GM12892 (cell line): Measurements from ENCODE around the gene VIPR2.
"Not testable (repeated sequence)": the region's sequence is repeated elsewhere in the genome, so short reads cannot be mapped to it uniquely, and the experiment has no call there.

ENCODE experiments used
- DNase-seq: peaks from one replicate; pipeline ENCODE4 v3.0.0; 2011; ENCODE audit not compliant: insufficient read length
- FAIRE-seq: peaks from 2 replicates; lab custom pipeline; 2011; peaks lifted over from hg19 to GRCh38; lab: Jason Lieb, UNC
- POLR2A ChIP-seq: IDR thresholded peaks from 2 replicates; pipeline ENCODE4 v1.6.1; 2011; ENCODE audit warnings: low read depth, low read length, control low read depth
- POLR2AphosphoS5 ChIP-seq: IDR thresholded peaks from 2 replicates; pipeline ENCODE4 v1.6.1; 2011; ENCODE audit warnings: low read depth, low read length, control low read depth
- TAF1 ChIP-seq: IDR thresholded peaks from 2 replicates; pipeline ENCODE4 v1.6.1; 2011; ENCODE audit warnings: low read depth, mild to moderate bottlenecking, control low read depth, low read length, borderline replicate concordance

Gene VIPR2

DNA sequence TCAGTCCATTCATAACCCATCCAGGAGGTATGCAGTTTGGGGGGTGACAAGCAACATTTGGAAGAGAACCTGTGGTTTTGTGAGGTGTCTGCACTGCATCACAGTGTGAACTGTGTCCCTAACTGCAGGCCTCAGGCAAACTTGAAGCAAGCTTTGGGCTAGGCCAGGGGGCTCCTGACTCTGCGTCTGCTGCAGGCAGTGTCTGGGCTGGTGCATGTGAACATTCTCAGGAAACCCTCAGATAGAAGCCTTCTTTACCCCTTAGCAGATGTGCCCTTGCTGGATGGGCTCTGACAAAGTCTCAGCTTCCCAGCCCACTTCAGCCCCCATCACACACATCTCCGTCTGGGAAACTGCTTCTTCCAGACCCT, 61.0 kb downstream of the VIPR2 start:
- no peak for FAIRE-seq
- DNase-seq: no peak
- TF ChIP-seq POLR2AphosphoS5 (no peak), POLR2A (no peak), TAF1 (no peak)

DNA sequence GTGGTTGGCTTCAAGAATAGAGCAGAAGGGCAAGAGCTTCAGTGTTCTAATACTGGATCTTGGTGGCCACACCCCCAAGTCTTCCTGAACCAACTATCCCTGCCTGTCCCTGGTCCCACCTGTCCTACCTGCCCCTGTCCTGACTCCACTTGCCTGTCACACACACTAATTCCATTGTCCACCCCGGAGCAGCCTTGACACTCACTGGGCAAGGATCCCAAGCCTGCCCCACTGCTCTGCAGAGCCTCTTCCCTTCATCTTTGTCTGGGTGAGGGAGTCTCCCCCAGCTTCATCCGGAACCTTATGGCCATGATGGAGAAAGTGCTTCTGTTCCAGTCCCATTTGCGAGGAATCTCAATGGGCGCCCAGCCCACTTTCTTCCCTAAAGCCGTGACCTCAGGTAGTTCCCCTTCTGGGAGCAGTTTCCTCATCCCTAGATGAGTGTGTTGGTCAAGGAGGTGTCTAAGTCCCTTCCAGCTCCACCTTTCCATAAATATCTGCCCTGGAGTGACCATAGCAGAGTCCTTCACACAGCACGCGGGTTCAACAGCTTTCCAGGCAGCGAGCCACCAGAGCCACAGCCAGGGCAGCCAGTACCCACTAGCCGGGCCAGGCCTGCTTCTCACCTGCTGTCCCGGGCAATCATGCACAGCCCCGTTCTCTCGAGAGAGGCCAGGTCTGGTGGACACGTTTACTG, 61.5 kb downstream of the VIPR2 start:
- no peak for DNase-seq
- FAIRE-seq: no peak
- no peak for TF ChIP-seq POLR2A
- no peak for TF ChIP-seq TAF1
- TF ChIP-seq POLR2AphosphoS5: no peak

DNA sequence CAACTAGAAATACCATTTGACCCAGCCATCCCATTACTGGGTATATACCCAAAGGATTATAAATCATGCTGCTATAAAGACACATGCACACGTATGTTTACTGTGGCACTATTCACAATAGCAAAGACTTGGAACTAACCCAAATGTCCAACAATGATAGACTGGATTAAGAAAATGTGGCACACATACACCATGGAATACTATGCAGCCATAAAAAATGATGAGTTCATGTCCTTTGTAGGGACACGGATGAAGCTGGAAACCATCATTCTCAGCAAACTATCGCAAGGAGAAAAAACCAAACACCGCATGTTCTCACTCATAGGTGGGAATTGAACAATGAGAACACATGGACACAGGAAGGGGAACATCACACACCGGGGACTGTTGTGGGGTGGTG, 62.6 kb downstream of the VIPR2 start:
- not testable (repeated sequence) for DNase-seq, FAIRE-seq

DNA sequence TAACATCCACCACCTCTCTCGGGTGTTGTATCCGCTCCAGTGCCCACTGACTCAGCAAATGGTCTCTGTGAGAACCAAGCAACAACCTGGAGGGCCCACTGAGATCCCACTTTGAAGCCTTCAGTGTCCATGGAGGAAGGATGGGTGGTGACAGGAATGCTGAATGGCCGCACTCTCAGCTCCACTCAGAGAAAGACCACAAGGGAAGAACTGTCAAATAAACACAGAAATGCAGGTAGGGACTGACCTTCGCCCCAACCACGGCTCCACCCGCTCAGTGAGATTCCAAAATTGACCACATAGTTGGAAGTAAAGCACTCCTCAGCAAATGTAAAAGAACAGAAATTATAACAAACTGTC, 65.8 kb downstream of the VIPR2 start:
- DNase-seq: no peak
- TF ChIP-seq POLR2AphosphoS5 (no peak), TAF1 (no peak), POLR2A (no peak)
- FAIRE-seq: no peak

DNA sequence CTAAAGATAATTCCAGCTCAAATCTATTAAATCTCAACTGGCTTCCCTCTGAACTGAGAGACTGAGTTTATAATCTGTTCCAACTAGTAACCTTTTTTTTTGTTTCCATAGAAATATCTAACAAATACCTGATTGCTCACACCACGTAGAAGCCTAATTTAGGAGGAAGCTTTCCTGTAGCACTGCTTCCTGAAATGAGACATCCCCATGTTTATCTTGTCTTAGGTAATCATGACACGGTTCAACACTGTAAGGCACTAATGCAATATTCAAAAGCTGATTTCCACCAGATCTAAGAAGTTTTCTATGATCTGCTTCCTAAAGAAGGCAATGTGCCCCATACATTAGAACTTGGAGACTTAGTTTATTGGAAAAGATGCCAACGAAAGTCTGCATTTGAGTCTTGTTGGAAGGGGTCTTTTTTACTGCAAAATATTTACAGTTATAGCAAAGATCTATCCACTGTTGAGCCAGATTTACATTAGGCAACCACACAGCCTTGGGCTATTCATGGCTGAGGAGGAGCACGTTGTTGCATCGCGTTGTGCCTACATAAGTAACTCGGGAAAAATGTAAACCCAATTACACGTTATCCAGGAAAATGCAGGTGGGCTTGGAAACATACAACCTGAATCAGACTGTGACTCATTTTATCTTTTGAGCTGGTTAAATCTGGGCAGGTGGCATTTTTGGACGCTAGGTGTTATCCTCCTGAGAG, 66.3 kb downstream of the VIPR2 start:
- no peak for DNase-seq
- no peak for FAIRE-seq
- TF ChIP-seq TAF1: no peak
- TF ChIP-seq POLR2AphosphoS5: no peak
- TF ChIP-seq POLR2A: no peak

DNA sequence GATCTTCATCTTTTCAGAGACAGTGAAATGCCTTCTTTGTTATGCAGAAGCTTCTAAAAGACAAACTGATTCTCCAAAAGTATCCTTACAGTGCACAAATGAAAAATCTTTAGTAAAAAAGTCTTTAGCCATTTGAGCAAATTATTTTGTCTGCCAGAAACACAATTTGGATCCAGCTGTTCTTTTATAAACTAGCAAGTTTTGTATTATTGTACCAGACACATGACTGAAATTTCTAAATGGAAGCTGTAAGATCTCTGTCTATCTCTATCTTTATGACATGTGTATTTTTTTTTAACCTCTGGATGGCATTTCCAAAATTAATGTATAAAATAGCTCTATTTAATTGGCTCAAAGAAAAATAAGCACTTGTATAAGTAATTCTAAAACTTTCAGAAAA, 68.3 kb downstream of the VIPR2 start:
- DNase-seq (no peak), FAIRE-seq (no peak)
- no peak for TF ChIP-seq TAF1
- no peak for TF ChIP-seq POLR2AphosphoS5
- TF ChIP-seq POLR2A: no peak

DNA sequence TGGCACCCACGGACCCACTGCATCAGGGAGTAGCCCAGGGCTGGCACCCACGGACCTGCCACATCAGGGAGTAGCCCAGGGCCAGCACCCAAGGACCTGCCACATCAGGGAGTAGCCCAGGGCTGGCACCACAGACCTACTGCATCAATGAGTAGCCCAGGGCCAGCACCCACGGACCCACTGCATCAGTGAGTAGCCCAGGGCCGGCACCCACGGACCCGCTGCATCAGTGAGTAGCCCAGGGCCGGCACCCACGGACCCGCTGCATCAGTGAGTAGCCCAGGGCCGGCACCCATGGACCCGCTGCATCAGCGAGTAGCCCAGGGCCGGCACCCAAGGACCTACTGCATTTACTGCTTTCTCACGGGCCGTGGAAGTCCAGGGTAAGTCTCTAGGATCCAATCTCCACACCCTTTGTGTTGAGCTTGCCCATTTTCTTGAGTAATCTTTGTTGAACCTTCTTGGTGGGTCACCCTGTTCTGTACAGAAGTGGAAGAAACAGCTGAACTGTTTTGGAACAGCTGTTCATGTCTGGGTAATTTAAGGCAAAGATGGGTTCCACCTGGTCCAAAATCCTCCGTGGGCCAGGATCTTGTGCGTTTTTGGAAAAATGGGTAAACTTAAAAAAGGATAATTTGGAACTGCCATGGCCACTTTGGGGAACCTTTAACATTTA, 69.0 kb downstream of the VIPR2 start:
- TF ChIP-seq POLR2A: no peak
- no peak for TF ChIP-seq TAF1
- TF ChIP-seq POLR2AphosphoS5: no peak
- FAIRE-seq (no peak), DNase-seq (no peak)

DNA sequence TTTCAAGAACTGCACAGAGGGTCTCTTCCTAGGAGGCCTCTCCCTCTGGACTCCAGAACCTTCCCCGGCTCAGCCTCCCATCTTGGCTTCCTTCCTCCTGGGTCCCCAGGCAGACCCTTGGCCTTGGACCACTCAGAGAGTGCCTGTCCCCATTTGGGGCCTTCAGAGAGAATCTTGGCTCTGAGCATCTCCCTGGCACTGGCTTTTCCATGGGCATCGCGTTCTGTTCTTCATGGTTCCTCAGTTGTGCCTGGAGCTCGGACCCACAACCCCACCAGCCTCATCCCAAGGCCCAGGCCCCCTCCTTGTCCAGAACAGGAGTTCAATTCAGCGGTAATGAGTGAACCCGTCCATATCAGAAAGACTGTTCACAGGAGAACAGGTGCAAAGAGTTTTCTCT, 73.4 kb downstream of the VIPR2 start:
- DNase-seq: no peak
- TF ChIP-seq POLR2AphosphoS5 (no peak), TAF1 (no peak), POLR2A (no peak)
- no peak for FAIRE-seq

DNA sequence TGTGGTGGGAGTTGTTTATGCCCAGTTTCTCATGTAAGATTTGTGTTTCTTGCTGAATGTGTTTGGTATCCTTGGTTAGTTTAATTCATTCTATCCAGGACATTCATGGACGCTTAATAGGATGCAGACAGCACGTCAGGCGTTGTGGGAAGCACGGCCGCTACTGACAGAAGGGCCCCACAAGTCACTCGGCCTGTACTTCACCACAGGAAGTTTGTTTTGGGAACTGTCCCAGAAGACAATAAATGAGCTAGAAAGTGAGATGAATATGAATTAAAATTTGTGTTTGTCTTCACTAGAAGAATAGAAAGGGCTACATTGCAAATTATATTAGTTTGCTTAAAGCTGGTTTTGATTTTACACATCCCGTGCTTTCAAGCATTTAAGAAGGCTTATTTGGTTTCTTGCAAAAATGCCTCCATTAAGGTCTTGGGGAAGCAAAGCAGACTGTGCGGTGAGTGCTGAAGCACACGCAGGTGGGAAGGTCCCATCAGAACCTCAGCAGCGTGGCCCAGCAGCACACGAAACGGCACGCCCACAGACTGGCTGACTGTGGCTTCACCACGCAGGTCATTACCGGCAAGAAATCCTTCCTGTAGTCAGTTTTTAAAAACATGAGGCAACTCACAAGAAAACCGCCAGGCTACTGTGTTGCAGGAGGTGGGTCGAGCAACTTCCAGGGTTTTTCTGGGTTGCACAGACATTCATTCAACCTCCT, 74.1 kb downstream of the VIPR2 start:
- DNase-seq (no peak), FAIRE-seq (no peak)
- TF ChIP-seq TAF1: no peak
- no peak for TF ChIP-seq POLR2A
- TF ChIP-seq POLR2AphosphoS5: no peak

DNA sequence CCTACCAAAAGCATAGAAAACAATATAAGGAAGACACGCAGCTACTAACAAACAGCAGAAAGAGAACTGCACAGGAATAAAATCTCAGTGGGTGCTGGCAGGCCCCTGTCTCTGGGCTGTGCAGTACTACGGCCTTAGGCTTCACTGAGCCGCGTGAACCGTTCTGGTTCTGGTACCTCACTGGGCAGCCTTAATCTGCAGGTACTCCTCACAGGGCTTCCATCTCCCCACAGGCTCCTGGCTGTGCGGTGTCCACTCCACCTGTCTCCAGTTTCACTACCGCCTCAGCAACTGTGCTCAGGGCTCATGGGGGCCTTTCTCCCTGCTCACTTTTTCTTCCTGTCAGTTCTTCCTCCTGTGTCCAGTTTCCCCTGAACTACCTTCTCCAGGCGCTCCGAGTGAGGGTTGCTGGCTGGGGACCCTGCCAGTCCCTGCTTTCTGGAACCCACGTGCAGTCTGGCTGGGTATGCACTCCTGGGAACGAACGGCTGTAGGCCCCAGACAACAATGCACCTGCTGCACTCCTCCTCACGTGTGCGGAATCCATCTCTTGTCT, 75.7 kb downstream of the VIPR2 start:
- TF ChIP-seq POLR2AphosphoS5 (no peak), POLR2A (no peak), TAF1 (no peak)
- DNase-seq (no peak), FAIRE-seq (no peak)

DNA sequence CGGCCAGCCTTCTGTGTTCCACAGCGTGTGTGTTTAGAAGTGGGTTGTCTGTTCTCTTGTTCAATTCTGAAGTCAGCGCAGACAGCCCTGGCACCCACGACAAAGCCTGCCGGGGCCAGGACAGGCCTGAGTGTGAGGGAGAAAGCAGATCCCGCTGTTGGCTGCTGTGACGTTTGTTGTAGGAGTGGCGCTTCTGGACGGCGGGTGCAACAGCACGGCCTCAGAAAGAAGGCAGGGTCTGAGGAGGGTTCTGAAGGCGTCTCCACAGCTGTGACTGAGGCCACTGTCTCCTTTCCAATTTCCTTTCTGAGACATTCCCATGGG, 76.2 kb downstream of the VIPR2 start:
- no peak for TF ChIP-seq TAF1
- TF ChIP-seq POLR2AphosphoS5: no peak
- no peak for TF ChIP-seq POLR2A
- FAIRE-seq (no peak), DNase-seq (no peak)
